Liver (tissue), 3 donors: ENCODE data around the gene CCDC167.

Experiments
- JUND ChIP-seq, 2 donors: IDR thresholded peaks; 2 replicates each; pipeline ENCODE4 v1.6.1; 2016; ENCODE audit warnings: antibody characterized with exemption in 2 of 2
- RAD21 ChIP-seq, 2 donors: IDR thresholded peaks; 2 replicates each; pipeline ENCODE4 v1.6.1; 2016; ENCODE audit warnings: antibody characterized with exemption in 2 of 2, mild to moderate bottlenecking in 2 of 2
- RXRA ChIP-seq, 2 donors: IDR thresholded peaks; 2 replicates each; pipeline ENCODE4 v1.6.1; 2017 to 2018; ENCODE audit warnings: antibody characterized with exemption in 2 of 2, mild to moderate bottlenecking in 1 of 2
- SP1 ChIP-seq: IDR thresholded peaks from 2 replicates; pipeline ENCODE4 v1.6.1; 2018; ENCODE audit warnings: antibody characterized with exemption, mild to moderate bottlenecking
- TF ChIP-seq, protein P1 (sequence below): fragments of 150-350 bp; IDR thresholded peaks from 2 replicates; pipeline ENCODE4 v1.5.1; 2017; ENCODE audit warnings: improper control_type of control experiment, low read depth, low read length; ENCODE audit not compliant: missing input control
- TF ChIP-seq, protein P2 (sequence below): IDR thresholded peaks from 2 replicates; pipeline ENCODE4 v1.6.1; 2016; ENCODE audit warnings: antibody characterized with exemption, mild to moderate bottlenecking
- TF ChIP-seq, protein P3 (sequence below): IDR thresholded peaks from 2 replicates; pipeline ENCODE4 v1.6.1; 2016; ENCODE audit warnings: antibody characterized with exemption
- donor health status: healthy.
- donor health status: healthy.

DNA sequence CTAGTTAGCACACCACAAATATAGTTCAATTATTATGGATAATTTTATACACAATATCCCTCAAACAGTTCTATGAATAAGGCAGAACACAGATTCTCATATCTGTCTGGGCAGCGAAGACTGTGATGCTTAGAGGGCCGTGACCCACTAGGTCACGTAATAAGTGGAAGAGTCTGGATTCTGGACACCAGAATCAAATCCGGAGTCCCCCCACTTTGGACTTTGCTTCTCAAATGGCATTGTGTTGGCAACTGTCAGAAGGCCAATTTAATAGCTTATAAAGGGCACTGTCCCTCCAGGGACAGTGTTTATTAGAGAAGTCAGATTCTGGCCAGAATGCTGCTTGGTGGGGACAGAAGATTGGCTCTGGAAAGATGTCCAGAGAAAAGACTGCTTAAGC lies 6.8 kb upstream of the CCDC167 start:
- TF ChIP-seq, protein P1, sequence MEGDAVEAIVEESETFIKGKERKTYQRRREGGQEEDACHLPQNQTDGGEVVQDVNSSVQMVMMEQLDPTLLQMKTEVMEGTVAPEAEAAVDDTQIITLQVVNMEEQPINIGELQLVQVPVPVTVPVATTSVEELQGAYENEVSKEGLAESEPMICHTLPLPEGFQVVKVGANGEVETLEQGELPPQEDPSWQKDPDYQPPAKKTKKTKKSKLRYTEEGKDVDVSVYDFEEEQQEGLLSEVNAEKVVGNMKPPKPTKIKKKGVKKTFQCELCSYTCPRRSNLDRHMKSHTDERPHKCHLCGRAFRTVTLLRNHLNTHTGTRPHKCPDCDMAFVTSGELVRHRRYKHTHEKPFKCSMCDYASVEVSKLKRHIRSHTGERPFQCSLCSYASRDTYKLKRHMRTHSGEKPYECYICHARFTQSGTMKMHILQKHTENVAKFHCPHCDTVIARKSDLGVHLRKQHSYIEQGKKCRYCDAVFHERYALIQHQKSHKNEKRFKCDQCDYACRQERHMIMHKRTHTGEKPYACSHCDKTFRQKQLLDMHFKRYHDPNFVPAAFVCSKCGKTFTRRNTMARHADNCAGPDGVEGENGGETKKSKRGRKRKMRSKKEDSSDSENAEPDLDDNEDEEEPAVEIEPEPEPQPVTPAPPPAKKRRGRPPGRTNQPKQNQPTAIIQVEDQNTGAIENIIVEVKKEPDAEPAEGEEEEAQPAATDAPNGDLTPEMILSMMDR = no peak
- TF ChIP-seq, protein P2, sequence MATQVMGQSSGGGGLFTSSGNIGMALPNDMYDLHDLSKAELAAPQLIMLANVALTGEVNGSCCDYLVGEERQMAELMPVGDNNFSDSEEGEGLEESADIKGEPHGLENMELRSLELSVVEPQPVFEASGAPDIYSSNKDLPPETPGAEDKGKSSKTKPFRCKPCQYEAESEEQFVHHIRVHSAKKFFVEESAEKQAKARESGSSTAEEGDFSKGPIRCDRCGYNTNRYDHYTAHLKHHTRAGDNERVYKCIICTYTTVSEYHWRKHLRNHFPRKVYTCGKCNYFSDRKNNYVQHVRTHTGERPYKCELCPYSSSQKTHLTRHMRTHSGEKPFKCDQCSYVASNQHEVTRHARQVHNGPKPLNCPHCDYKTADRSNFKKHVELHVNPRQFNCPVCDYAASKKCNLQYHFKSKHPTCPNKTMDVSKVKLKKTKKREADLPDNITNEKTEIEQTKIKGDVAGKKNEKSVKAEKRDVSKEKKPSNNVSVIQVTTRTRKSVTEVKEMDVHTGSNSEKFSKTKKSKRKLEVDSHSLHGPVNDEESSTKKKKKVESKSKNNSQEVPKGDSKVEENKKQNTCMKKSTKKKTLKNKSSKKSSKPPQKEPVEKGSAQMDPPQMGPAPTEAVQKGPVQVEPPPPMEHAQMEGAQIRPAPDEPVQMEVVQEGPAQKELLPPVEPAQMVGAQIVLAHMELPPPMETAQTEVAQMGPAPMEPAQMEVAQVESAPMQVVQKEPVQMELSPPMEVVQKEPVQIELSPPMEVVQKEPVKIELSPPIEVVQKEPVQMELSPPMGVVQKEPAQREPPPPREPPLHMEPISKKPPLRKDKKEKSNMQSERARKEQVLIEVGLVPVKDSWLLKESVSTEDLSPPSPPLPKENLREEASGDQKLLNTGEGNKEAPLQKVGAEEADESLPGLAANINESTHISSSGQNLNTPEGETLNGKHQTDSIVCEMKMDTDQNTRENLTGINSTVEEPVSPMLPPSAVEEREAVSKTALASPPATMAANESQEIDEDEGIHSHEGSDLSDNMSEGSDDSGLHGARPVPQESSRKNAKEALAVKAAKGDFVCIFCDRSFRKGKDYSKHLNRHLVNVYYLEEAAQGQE = no peak
- TF ChIP-seq, protein P3, sequence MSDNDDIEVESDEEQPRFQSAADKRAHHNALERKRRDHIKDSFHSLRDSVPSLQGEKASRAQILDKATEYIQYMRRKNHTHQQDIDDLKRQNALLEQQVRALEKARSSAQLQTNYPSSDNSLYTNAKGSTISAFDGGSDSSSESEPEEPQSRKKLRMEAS = no peak
- no peak for TF ChIP-seq RAD21 (IDR thresholded peaks at IDR 0.05)
- TF ChIP-seq JUND (IDR thresholded peaks at IDR 0.05) = no peak
- TF ChIP-seq SP1 = peak; percentile 14
- TF ChIP-seq RXRA (IDR thresholded peaks at IDR 0.05) = no peak
